Testis (tissue), 3 donors: Measurements from ENCODE around the gene FBLN5. TPM values are rescaled to one million over a fixed set of nuclear protein-coding genes. Genes with fewer than 3 reads are reported as not detected.
"Not testable (repeated sequence)": the region's sequence is repeated elsewhere in the genome, so short reads cannot be mapped to it uniquely, and the experiment has no call there.

Experiments
- DNase-seq: peaks from one replicate; pipeline ENCODE4 v3.0.0-alpha.2; 2019
- H3K27ac ChIP-seq, 2 donors: fragments of 200-600 bp; sonication (generic); one replicate each; pipeline ENCODE4 v1.5.1; 2019
- H3K27me3 ChIP-seq: fragments of 200-600 bp; sonication (generic); one replicate; pipeline ENCODE4 v1.5.1; 2019
- H3K36me3 ChIP-seq: fragments of 200-600 bp; sonication (generic); one replicate; pipeline ENCODE4 v1.5.1; 2017; ENCODE audit warnings: low read depth; ENCODE audit errors: missing control alignments
- H3K4me1 ChIP-seq: fragments of 200-600 bp; sonication (generic); one replicate; pipeline ENCODE4 v1.5.1; 2019
- H3K4me3 ChIP-seq, 2 donors: fragments of 200-600 bp; sonication (generic); one replicate each; pipeline ENCODE4 v1.5.1; 2017 to 2019
- H3K9me3 ChIP-seq: fragments of 200-600 bp; sonication (generic); one replicate; pipeline ENCODE4 v1.5.1; 2017
- POLR2A ChIP-seq: fragments of 450-650 bp; IDR thresholded peaks from one replicate; pipeline ENCODE4 v1.6.1; 2017; ENCODE audit warnings: antibody characterized with exemption, mild to moderate bottlenecking, moderate library complexity
- WGBS, 2 donors: methylation state at CpG; one replicate each; pipeline ENCODE4 v1.1.5; 2018; 5-methylcytosine and 5-hydroxymethylcytosine counted together
- intact Hi-C: fragments of 100-400 bp; cut with DNase I; formaldehyde crosslinking; loops from one replicate; pipeline ENCODE4 v1.15.1; 2023; ENCODE audit warnings: low total_unique reads
- polyA plus RNA-seq: library from polyadenylated mRNA; stranded (reverse); fragments of 350-450 nt; fragmentation: Illumina TruSeq; extraction: RNeasy Lipid Tissue Mini Kit (QIAGEN cat#74804); gene quantifications from one replicate; pipeline ENCODE4 v1.2.3, GENCODE V29; 2014; ENCODE audit warnings: low read depth, low replicate concordance; ENCODE audit not compliant: insufficient read depth
- total RNA-seq, 2 donors: library from RNA; depleted of rRNA; stranded (reverse); fragments of >200 nt; gene quantifications; one replicate each; pipeline ENCODE4 v1.2.3, GENCODE V29; 2016
- TF ChIP-seq, protein P1 (sequence below), 3 experiments: fragments of 450-650 bp in 2 of 3; fragments of 200-600 bp in 1 of 3; sonication (generic) in 1 of 3; IDR thresholded peaks; one replicate each; pipeline ENCODE4 v1.5.1; 2016 to 2019; ENCODE audit warnings: antibody characterized with exemption in 3 of 3, mild to moderate bottlenecking in 2 of 3, moderate library complexity in 1 of 3

FBLN5 gene
- total and polyA plus RNA-seq, 3 donors from 2014 or later: 88.1 to 118 (median 110) TPM

DNA sequence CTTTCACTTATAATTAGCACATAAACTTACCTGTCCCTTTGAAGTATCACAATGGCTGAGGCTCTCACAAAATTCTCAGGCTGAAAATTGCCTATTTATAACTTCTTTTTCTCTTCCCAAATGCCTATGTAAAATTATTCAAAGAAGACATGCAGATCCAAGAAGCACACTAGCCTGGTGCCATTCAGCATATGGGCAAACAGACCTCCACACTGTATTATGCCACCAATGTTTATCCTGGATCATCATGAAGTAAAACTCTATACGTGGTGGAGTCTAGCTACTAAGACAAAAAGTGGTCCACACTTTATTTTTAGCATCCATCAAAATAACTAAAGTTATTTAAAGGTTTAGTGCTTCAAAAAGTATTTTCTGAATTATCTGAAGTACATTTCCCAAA is 95.9 kb downstream of the FBLN5 start:
- no peak overlapping the region for H3K4me3 ChIP-seq
- H3K27ac ChIP-seq: no peak overlapping the region
- no peak for DNase-seq
- H3K27me3 ChIP-seq: no peaks in the 10 kb centered on the region
- H3K36me3 ChIP-seq: no peaks in the 10 kb centered on the region
- H3K4me1 ChIP-seq: peaks cover 11% of the 10 kb centered on the region
- intact Hi-C loops: no loop called here
- TF ChIP-seq, protein P1, sequence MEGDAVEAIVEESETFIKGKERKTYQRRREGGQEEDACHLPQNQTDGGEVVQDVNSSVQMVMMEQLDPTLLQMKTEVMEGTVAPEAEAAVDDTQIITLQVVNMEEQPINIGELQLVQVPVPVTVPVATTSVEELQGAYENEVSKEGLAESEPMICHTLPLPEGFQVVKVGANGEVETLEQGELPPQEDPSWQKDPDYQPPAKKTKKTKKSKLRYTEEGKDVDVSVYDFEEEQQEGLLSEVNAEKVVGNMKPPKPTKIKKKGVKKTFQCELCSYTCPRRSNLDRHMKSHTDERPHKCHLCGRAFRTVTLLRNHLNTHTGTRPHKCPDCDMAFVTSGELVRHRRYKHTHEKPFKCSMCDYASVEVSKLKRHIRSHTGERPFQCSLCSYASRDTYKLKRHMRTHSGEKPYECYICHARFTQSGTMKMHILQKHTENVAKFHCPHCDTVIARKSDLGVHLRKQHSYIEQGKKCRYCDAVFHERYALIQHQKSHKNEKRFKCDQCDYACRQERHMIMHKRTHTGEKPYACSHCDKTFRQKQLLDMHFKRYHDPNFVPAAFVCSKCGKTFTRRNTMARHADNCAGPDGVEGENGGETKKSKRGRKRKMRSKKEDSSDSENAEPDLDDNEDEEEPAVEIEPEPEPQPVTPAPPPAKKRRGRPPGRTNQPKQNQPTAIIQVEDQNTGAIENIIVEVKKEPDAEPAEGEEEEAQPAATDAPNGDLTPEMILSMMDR (IDR thresholded peaks at IDR 0.05): no peak
- no peak for TF ChIP-seq POLR2A
- no peaks in the 10 kb centered on the region for H3K9me3 ChIP-seq
- 0 to 43% methylated on average over 1 of the region's 1 CpG for WGBS, 2 donors

DNA sequence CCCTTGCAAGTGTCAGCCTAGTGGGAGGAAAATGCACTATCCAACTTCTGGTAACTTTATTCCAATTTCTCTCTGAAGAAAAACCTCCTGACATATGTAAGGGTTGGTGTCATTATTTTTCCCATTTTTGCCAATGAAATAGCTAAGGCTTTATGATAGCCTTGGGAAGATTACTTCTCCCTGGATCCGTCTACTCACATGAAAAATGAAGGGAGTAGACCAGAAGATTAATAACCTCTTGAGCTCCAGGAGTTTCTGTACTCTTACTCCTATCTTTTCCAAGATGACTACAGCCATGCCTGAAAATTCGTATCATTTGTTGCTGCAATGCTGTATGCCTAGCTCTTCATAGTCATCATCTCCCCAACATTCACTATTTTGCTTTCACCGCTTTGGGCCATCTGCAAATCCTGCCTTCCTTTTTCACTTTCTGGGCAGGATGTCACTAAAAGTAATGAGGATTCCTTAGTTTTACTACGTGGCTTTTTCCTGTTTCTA is 98.9 kb downstream of the FBLN5 start:
- H3K27me3 ChIP-seq: no peaks in the 10 kb centered on the region
- no peak for DNase-seq
- no peak overlapping the region for H3K4me3 ChIP-seq
- no peaks in the 10 kb centered on the region for H3K36me3 ChIP-seq
- TF ChIP-seq, protein P1 (IDR thresholded peaks at IDR 0.05): no peak
- no peak for TF ChIP-seq POLR2A
- no peaks in the 10 kb centered on the region for H3K9me3 ChIP-seq
- intact Hi-C loops: no loop called here
- WGBS, 2 donors: 70 to 79% methylated on average over 4 of the region's 4 CpGs
- peaks cover 4% of the 10 kb centered on the region for H3K4me1 ChIP-seq
- no peak overlapping the region for H3K27ac ChIP-seq

DNA sequence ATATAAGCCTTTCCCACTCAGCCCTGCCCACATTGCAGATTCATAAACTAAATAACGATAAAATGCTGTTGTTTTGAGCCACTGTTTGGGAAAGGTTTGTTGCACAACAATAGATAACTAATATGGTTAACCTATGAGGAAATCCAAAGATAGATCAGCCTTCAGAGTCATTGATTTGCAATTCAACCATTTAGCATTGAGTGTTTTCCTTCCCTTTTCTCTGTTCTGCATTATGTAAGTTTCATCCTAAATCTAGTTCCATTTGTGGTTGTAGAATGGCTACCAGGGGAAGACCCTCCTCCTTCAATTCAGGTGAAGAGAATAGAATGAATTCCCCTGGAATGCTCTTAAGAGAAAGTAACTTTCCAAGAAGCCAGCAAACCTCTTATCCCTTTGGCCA is 99.8 kb downstream of the FBLN5 start:
- intact Hi-C loops: no loop called here
- Histone ChIP-seq H3K4me1 (no peaks in the 10 kb centered on the region), H3K9me3 (no peaks in the 10 kb centered on the region), H3K27me3 (no peaks in the 10 kb centered on the region), H3K36me3 (no peaks in the 10 kb centered on the region), H3K4me3 (no peak overlapping the region), H3K27ac (no peak overlapping the region)
- WGBS, 2 donors: 79 to 85% methylated on average over 1 of the region's 1 CpG
- TF ChIP-seq, protein P1 (IDR thresholded peaks at IDR 0.05): no peak
- TF ChIP-seq POLR2A: no peak
- DNase-seq: no peak

DNA sequence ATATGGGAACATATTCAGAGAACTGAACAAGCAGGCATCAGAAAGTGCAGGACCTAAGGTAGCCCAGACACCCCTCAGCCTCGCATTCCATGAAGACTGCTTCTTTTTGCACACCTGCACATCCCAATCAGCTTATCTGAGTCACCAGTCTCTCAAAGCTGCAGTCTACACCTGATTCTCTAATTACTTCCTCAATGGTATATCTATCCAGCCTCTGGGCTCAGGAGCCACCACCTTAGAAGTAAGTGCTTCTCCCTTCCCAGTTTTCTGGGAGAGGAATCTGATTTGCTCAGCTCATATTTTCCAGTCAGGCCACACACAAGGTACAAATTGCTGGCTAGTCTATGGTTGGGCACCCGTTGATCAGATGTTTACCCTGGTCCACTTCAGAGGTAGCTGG is 101.8 kb downstream of the FBLN5 start:
- Histone ChIP-seq H3K27me3 (no peaks in the 10 kb centered on the region), H3K36me3 (no peaks in the 10 kb centered on the region), H3K4me1 (no peaks in the 10 kb centered on the region), H3K4me3 (no peak overlapping the region), H3K9me3 (no peaks in the 10 kb centered on the region), H3K27ac (no peak overlapping the region)
- intact Hi-C loops: no loop called here
- DNase-seq: no peak
- TF ChIP-seq POLR2A: no peak
- TF ChIP-seq, protein P1 (IDR thresholded peaks at IDR 0.05): no peak
- 94 to 100% methylated on average over 2 of the region's 2 CpGs for WGBS, 2 donors

DNA sequence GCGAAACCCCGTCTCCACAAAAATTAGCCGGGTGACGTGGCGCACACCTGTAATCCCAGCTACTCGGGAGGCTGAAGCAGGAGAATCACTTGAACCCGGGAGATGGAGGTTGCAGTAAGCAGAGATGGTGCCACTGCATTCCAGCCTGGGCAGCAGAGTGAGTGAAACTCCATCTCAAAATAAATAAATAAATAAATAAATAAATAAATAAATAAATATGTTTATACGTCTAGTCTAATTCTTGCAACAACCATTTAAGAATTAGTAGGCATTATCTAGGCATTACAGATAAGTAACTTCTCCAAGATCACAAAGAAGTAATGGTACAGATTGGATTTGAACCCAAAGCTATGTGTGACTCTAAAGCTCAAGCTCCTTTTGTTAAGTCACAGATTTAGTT is 102.4 kb downstream of the FBLN5 start:
- H3K4me1 ChIP-seq, DNase-seq, H3K36me3 ChIP-seq, H3K27me3 ChIP-seq, H3K9me3 ChIP-seq, intact Hi-C loops, H3K4me3 ChIP-seq, H3K27ac ChIP-seq: not testable (repeated sequence)
- WGBS, 2 donors: 96 to 98% methylated on average over 8 of the region's 8 CpGs
